ENCODE data around the gene FAM43A.

The FAM43A gene

GRCh38 chr3:194705761-194706160 is 20.1 kb downstream of the FAM43A start:
- TF ChIP-seq, protein P1, sequence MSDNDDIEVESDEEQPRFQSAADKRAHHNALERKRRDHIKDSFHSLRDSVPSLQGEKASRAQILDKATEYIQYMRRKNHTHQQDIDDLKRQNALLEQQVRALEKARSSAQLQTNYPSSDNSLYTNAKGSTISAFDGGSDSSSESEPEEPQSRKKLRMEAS (IDR thresholded peaks at IDR 0.05; ENCODE audit: low read depth, low read length): no peak
- TF ChIP-seq POLR2A (IDR thresholded peaks at IDR 0.05; ENCODE audit: extremely low read depth, insufficient read length): no peak
- TF ChIP-seq CTCF (IDR thresholded peaks at IDR 0.05; ENCODE audit: low read depth, low read length): no peak
- TF ChIP-seq MYC (IDR thresholded peaks at IDR 0.05; ENCODE audit: low read depth, low read length): no peak
- H3K4me3 ChIP-seq (ENCODE audit: low read depth, low read length): no peak overlapping the region
- DNase-seq (ENCODE audit: low read depth): no peak

GRCh38 chr3:194707147-194707540 is 21.5 kb downstream of the FAM43A start:
- H3K4me3 ChIP-seq (ENCODE audit: low read depth, low read length): no peak overlapping the region
- TF ChIP-seq MYC (IDR thresholded peaks at IDR 0.05; ENCODE audit: low read depth, low read length) (no peak), POLR2A (IDR thresholded peaks at IDR 0.05; ENCODE audit: extremely low read depth, insufficient read length) (no peak), CTCF (IDR thresholded peaks at IDR 0.05; ENCODE audit: low read depth, low read length) (no peak)
- TF ChIP-seq, protein P1 (IDR thresholded peaks at IDR 0.05; ENCODE audit: low read depth, low read length): no peak
- DNase-seq (ENCODE audit: low read depth): no peak

DNA sequence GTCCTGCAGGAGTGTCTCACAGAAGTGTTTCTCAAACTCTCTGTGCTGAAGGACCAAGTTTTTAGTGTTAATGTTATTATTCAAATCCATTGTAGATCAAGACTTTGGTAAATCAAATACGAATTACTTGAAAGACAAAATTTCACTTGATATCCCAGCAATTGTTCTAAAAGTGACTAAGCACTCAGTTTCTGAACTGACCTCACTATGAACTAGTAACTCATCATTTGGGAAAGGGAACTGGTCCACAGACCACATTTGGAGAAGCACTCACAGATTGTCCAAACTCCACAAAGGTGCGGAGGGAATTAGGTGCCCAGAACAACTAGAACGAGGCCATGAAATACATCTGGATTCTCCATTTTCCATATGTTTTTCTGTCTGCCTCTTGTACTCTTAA is 25.6 kb downstream of the FAM43A start:
- no peak overlapping the region for H3K4me3 ChIP-seq (ENCODE audit: low read depth, low read length)
- no peak for TF ChIP-seq MYC (IDR thresholded peaks at IDR 0.05; ENCODE audit: low read depth, low read length)
- TF ChIP-seq CTCF (IDR thresholded peaks at IDR 0.05; ENCODE audit: low read depth, low read length): no peak
- no peak for TF ChIP-seq POLR2A (IDR thresholded peaks at IDR 0.05; ENCODE audit: extremely low read depth, insufficient read length)
- TF ChIP-seq, protein P1 (IDR thresholded peaks at IDR 0.05; ENCODE audit: low read depth, low read length): no peak
- no peak for DNase-seq (ENCODE audit: low read depth)

DNA sequence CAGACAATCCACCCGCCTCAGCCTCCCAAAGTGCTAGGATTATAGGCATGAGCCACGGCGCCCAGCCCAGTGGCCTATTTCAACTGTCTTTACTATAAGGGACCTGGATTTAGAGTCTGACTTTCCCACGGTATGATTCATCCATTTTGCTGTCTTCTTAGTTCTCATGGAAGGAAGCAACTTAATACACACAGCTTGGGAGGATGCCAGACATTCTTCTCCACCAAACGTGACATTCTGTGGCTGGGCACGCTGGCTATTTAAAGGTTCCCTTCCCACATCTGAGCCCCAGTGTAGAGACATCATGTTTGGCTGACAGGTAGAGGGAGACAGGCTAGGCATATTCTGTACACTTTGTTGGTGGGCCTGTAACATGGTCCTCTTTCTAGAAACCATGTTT is 26.2 kb downstream of the FAM43A start:
- no peak for TF ChIP-seq POLR2A (IDR thresholded peaks at IDR 0.05; ENCODE audit: extremely low read depth, insufficient read length)
- TF ChIP-seq CTCF (IDR thresholded peaks at IDR 0.05; ENCODE audit: low read depth, low read length): no peak
- no peak for TF ChIP-seq MYC (IDR thresholded peaks at IDR 0.05; ENCODE audit: low read depth, low read length)
- TF ChIP-seq, protein P1 (IDR thresholded peaks at IDR 0.05; ENCODE audit: low read depth, low read length): no peak
- DNase-seq (ENCODE audit: low read depth): no peak
- H3K4me3 ChIP-seq (ENCODE audit: low read depth, low read length): no peak overlapping the region

DNA sequence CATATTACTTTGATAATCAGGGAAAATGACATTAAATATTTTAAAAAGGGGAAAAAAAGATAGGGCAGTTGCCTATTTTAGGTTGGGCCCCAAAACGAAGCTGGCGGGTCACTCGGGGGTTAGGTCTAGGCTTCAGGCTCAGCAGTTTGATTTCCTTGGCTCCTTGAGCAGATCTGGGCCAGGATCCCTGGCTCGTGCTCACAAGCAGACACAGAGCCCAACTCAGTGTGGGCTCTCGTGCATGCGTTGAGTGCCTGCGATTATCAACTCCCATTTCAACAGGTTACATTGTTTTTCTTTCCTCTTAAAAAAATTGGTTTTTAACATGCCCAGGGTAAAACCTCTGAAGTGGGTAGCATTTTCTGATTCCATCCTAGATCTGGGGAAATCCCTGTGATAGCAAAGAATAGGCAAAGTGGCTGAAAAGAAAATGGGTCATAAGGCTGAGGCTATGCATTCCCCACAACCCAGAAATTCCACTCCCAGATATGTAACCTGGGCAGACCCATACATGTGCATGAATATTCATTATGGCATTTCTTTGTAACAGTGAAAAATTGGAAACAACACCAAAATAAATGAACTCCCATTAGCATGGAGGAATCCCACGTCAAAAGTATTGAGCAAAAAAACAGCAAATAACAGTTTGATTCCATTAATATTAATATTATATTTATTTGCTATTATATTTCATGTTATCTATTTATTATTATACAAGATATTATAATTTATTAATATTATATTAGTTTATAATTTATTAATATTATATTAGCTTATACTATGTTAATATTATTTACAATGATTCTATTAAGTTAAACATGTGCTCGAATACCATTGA is 27.8 kb downstream of the FAM43A start:
- no peak for DNase-seq (ENCODE audit: low read depth)
- no peak overlapping the region for H3K4me3 ChIP-seq (ENCODE audit: low read depth, low read length)
- TF ChIP-seq, protein P1 (IDR thresholded peaks at IDR 0.05; ENCODE audit: low read depth, low read length): no peak
- no peak for TF ChIP-seq POLR2A (IDR thresholded peaks at IDR 0.05; ENCODE audit: extremely low read depth, insufficient read length)
- no peak for TF ChIP-seq CTCF (IDR thresholded peaks at IDR 0.05; ENCODE audit: low read depth, low read length)
- no peak for TF ChIP-seq MYC (IDR thresholded peaks at IDR 0.05; ENCODE audit: low read depth, low read length)
